Pancreas (tissue), 10 donors: Measurements from ENCODE around the gene AIG1. TPM values are rescaled to one million over a fixed set of nuclear protein-coding genes. Genes with fewer than 3 reads are reported as not detected.

Source experiments
- ATAC-seq, 4 donors: fragments of 200-7000 bp; cut with Tn5 transposase; one replicate each; pipeline versions ENCODE4 v1.8.0 to v1.9.1; 2020; ENCODE audit warnings: mild to moderate bottlenecking in 4 of 4, moderate library complexity in 4 of 4
- DNase-seq, 6 donors: peaks; one replicate each; pipeline ENCODE4 v3.0.0-alpha.2; 2020
- FAIRE-seq: peaks from 2 replicates; lab custom pipeline; 2012; peaks lifted over from hg19 to GRCh38; lab: Jason Lieb, UNC
- H3K27ac ChIP-seq, 4 donors: fragments of 200-600 bp; sonication (generic); 1 replicate in 3 of 4; 2 replicates in 1 of 4; pipeline versions ENCODE4 v1.5.0 to v1.8.0; 2020
- H3K27me3 ChIP-seq, 4 donors: fragments of 200-600 bp; one replicate each; pipeline ENCODE4 v1.8.0; 2021
- H3K36me3 ChIP-seq, 3 donors: fragments of 200-600 bp; sonication (generic) in 1 of 3; one replicate each; pipeline versions ENCODE4 v1.5.0 to v1.8.0; 2020 to 2021
- H3K4me1 ChIP-seq, 3 donors: fragments of 200-600 bp; one replicate each; pipeline ENCODE4 v1.8.0; 2021
- H3K4me3 ChIP-seq, 4 donors: fragments of 200-600 bp; sonication (generic) in 2 of 4; one replicate each; pipeline versions ENCODE4 v1.5.0 to v1.8.0; 2020 to 2021
- H3K9me3 ChIP-seq, 4 donors: fragments of 200-600 bp; one replicate each; pipeline ENCODE4 v1.8.0; 2021
- CTCF ChIP-seq, 4 donors: fragments of 200-600 bp; sonication (generic) in 3 of 4; IDR thresholded peaks; one replicate each; pipeline versions ENCODE4 v1.5.0 to v1.8.0; 2021; ENCODE audit warnings: antibody characterized with exemption in 4 of 4
- WGBS, 2 donors: extraction: QIAGEN DNeasy Blood & Tissue Kit; methylation state at CpG; one replicate each; pipeline ENCODE4 v1.1.7; 2013; 5-methylcytosine and 5-hydroxymethylcytosine counted together
- intact Hi-C, 3 donors: fragments of 100-400 bp; cut with DNase I; formaldehyde crosslinking; loops; one replicate each; pipeline versions ENCODE4 v1.11.1 to v1.14.2; 2022
- polyA plus RNA-seq, 2 donors: library from polyadenylated mRNA; stranded (reverse); fragments of 200-250 nt; gene quantifications; one replicate each; pipeline ENCODE4 v1.2.3, GENCODE V29; 2013
- total RNA-seq, 6 donors: library from RNA; stranded (reverse); fragmentation: NEBNext Ultra II Directional in 4 of 6; extraction: Animal tissue kit (Norgen Biotek cat#: 25700) in 4 of 6; gene quantifications; one replicate each; pipeline versions ENCODE4 v1.2.1 to v1.2.4, GENCODE V29; 2021 to 2023
- donor health status: healthy with polysubstance abuse.
- donor health status: DM: no; HTN: no; CAD: no; lungs with moderate emphysema.
- donor health status: DM: no; HTN: no; CAD: no.
- donor health status: control.
- donor health status: control.
- donor health status: Bipolar disorder and iron deficiency.
- donor health status: DM: yes; HTN: yes; CAD: no.
- donor health status: DM: no; HTN: no; CAD: no.
- donor health status: DM: no; HTN: no; CAD: no.
- donor health status: DM: yes; HTN: yes; CAD: no.

AIG1 gene
- total and polyA plus RNA-seq, 8 donors = 8.7 to 28.9 (median 14.9) TPM

- H3K4me3 ChIP-seq = no peak overlapping the region
- no peak for DNase-seq
- no peak for TF ChIP-seq CTCF (IDR thresholded peaks at IDR 0.05)
- no peaks in the 10 kb centered on the region for H3K9me3 ChIP-seq
- FAIRE-seq = no peak
- no peaks in the 10 kb centered on the region for H3K36me3 ChIP-seq
- H3K4me1 ChIP-seq = peaks cover 0 to 4% (median 0%) of the 10 kb centered on the region in 3 donors
- no peak overlapping the region for H3K27ac ChIP-seq
- no peaks in the 10 kb centered on the region for H3K27me3 ChIP-seq
- ATAC-seq = no peak
- intact Hi-C loops = no loop called here
These were observed 130.7 kb downstream of the AIG1 start for GRCh38 chr6:143191361-143191760.

GRCh38 chr6:143192766-143193165 is 132.1 kb downstream of the AIG1 start:
- intact Hi-C loops = no loop called here
- ATAC-seq (no peak), FAIRE-seq (no peak), DNase-seq (no peak)
- H3K9me3 ChIP-seq = no peaks in the 10 kb centered on the region
- no peak overlapping the region for H3K4me3 ChIP-seq
- no peaks in the 10 kb centered on the region for H3K4me1 ChIP-seq
- no peak overlapping the region for H3K27ac ChIP-seq
- no peaks in the 10 kb centered on the region for H3K27me3 ChIP-seq
- H3K36me3 ChIP-seq = no peaks in the 10 kb centered on the region
- no peak for TF ChIP-seq CTCF (IDR thresholded peaks at IDR 0.05)

GRCh38 chr6:143193571-143194094 is 132.9 kb downstream of the AIG1 start:
- H3K36me3 ChIP-seq = no peaks in the 10 kb centered on the region

GRCh38 chr6:143194095-143194589 is 133.5 kb downstream of the AIG1 start:
- Histone ChIP-seq H3K27me3 (no peaks in the 10 kb centered on the region), H3K36me3 (no peaks in the 10 kb centered on the region), H3K4me3 (no peak overlapping the region), H3K4me1 (no peaks in the 10 kb centered on the region), H3K27ac (no peak overlapping the region), H3K9me3 (no peaks in the 10 kb centered on the region)
- no peak for ATAC-seq
- intact Hi-C loops = no loop called here
- no peak for TF ChIP-seq CTCF (IDR thresholded peaks at IDR 0.05)
- FAIRE-seq = no peak
- DNase-seq = no peak
- WGBS, 2 donors = 95 to 99% methylated on average over 9 of the region's 9 CpGs

More at GRCh38 chr6:143193571-143194094, 132.9 kb downstream of the AIG1 start:
- no peaks in the 10 kb centered on the region for H3K4me1 ChIP-seq
- H3K4me3 ChIP-seq = no peak overlapping the region
- no peaks in the 10 kb centered on the region for H3K27me3 ChIP-seq
- intact Hi-C loops = no loop called here
- FAIRE-seq (no peak), ATAC-seq (no peak), DNase-seq (no peak)
- TF ChIP-seq CTCF (IDR thresholded peaks at IDR 0.05) = no peak
- no peak overlapping the region for H3K27ac ChIP-seq
- no peaks in the 10 kb centered on the region for H3K9me3 ChIP-seq
- 94 to 100% methylated on average over 1 of the region's 1 CpG for WGBS, 2 donors

DNA sequence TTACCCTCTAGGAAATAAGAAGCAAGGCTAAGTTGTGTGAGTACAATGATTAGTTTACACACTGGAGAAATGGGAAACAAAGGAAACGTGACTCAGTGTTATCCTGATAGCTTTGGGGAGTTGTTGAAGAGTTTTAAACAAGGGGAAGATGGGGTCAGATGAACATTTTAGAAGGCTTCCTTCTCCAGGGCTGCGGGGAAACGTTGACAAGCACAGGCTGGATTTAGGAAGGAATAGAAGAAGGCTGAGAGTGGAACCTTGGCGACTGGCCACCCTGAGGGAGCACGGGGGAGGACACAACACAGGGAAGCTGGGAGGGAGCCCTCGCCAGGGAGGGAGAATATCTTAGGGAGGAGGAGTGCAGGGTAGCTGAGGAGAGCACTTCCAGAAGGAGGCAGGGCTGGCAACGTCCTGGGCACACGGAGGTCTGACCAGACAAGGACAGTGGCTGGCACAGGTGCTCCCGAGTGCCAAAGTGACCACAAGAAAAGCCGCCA is 134.7 kb downstream of the AIG1 start:
- WGBS, 2 donors = 78 to 84% methylated on average over 10 of the region's 10 CpGs
- no peak for FAIRE-seq
- no peak for ATAC-seq
- Histone ChIP-seq H3K27me3 (no peaks in the 10 kb centered on the region), H3K36me3 (no peaks in the 10 kb centered on the region), H3K9me3 (no peaks in the 10 kb centered on the region), H3K4me3 (no peak overlapping the region), H3K4me1 (no peaks in the 10 kb centered on the region), H3K27ac (no peak overlapping the region)
- intact Hi-C loops = no loop called here
- no peak for TF ChIP-seq CTCF (IDR thresholded peaks at IDR 0.05)
- DNase-seq = no peak
